Measurements from ENCODE around the gene MLLT3. TPM values are rescaled to one million over a fixed set of nuclear protein-coding genes. Genes with fewer than 3 reads are reported as not detected.

The MLLT3 gene
- total and polyA plus RNA-seq, 3 donors from 2014 or later: 5.2 to 11.0 (median 7.6) TPM

DNA sequence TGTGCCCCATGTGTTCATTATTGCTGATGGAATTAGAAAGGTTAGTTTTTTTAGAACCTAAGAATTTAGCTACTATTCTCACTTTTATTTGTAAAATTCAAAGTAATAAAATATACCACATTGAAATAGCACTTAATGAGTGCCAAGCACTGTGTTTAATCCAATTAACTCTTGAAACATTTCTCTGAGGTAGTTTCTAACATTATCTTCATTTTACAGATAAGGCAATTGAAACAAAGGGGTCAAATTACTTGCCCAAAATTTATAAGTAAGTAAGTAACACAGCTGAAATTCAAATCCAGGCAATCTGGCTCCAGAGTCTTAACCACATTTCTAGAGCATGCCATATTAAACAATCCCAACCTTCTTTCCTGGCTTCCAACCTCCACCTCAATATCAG is 84.2 kb downstream of the MLLT3 start:
- Histone ChIP-seq H3K36me3 (ENCODE audit: low read depth, missing control alignments) (no peaks in the 10 kb centered on the region), H3K27me3 (no peaks in the 10 kb centered on the region), H3K9me3 (no peaks in the 10 kb centered on the region), H3K27ac (no peak overlapping the region), H3K4me3 (no peak overlapping the region), H3K4me1 (no peaks in the 10 kb centered on the region)
- TF ChIP-seq, protein P1, sequence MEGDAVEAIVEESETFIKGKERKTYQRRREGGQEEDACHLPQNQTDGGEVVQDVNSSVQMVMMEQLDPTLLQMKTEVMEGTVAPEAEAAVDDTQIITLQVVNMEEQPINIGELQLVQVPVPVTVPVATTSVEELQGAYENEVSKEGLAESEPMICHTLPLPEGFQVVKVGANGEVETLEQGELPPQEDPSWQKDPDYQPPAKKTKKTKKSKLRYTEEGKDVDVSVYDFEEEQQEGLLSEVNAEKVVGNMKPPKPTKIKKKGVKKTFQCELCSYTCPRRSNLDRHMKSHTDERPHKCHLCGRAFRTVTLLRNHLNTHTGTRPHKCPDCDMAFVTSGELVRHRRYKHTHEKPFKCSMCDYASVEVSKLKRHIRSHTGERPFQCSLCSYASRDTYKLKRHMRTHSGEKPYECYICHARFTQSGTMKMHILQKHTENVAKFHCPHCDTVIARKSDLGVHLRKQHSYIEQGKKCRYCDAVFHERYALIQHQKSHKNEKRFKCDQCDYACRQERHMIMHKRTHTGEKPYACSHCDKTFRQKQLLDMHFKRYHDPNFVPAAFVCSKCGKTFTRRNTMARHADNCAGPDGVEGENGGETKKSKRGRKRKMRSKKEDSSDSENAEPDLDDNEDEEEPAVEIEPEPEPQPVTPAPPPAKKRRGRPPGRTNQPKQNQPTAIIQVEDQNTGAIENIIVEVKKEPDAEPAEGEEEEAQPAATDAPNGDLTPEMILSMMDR (IDR thresholded peaks at IDR 0.05): no peak
- TF ChIP-seq POLR2A (IDR thresholded peaks at IDR 0.05): no peak
- DNase-seq: no peak
- intact Hi-C loops (cut with DNase I; ENCODE audit: low total_unique reads): no loop called here

DNA sequence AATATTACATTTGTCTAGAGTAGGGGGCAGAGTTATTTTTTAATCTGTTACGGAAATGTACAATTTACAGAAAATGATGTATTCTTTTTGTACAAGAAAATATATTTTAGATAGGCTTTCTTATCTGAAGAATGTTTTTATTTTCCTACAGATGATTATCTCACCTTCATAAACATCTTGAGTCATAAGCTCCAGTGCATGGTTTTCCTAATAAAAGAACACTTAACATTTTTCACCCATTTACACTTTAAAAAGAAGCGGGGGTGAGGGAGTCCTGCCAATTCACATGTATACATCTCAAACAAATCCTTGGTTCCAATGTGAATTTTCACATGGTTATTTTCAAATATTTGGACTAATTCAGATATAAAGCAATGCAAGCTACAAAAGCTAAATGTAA is 85.0 kb downstream of the MLLT3 start:
- Histone ChIP-seq H3K4me1 (no peaks in the 10 kb centered on the region), H3K27me3 (no peaks in the 10 kb centered on the region), H3K27ac (no peak overlapping the region), H3K36me3 (ENCODE audit: low read depth, missing control alignments) (no peaks in the 10 kb centered on the region), H3K9me3 (no peaks in the 10 kb centered on the region), H3K4me3 (no peak overlapping the region)
- DNase-seq: no peak
- no peak for TF ChIP-seq POLR2A (IDR thresholded peaks at IDR 0.05)
- TF ChIP-seq, protein P1 (IDR thresholded peaks at IDR 0.05): no peak
- 50 to 66% methylated on average over 2 of the region's 2 CpGs for WGBS, 2 donors
- intact Hi-C loops (cut with DNase I; ENCODE audit: low total_unique reads): no loop called here

DNA sequence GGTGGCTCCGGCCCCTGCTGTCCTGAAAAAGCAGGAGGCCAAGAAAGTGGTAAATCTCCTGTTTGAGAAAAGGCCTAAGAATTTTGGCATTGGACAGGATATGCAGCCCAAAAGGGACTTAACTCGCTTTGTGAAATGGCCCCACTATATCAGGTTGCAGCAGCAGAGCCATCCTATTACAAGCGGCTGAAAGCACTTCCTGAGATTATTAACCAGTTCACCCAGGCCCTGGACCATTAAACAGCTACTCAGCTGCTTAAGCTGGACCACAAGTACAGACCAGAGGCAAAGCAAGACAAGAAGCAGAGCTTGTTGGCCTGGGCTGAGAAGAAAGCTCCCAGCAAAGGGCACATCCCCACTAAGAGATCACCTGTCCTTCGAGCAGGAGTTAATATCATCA is 89.7 kb downstream of the MLLT3 start:
- intact Hi-C loops (cut with DNase I; ENCODE audit: low total_unique reads): no loop called here
- WGBS, 2 donors: 92 to 94% methylated on average over 4 of the region's 4 CpGs
- no peaks in the 10 kb centered on the region for H3K4me1 ChIP-seq
- no peaks in the 10 kb centered on the region for H3K9me3 ChIP-seq
- no peak for DNase-seq
- no peak overlapping the region for H3K27ac ChIP-seq
- H3K27me3 ChIP-seq: no peaks in the 10 kb centered on the region
- TF ChIP-seq, protein P1 (IDR thresholded peaks at IDR 0.05): no peak
- no peak for TF ChIP-seq POLR2A (IDR thresholded peaks at IDR 0.05)
- H3K36me3 ChIP-seq (ENCODE audit: low read depth, missing control alignments): no peaks in the 10 kb centered on the region
- no peak overlapping the region for H3K4me3 ChIP-seq

DNA sequence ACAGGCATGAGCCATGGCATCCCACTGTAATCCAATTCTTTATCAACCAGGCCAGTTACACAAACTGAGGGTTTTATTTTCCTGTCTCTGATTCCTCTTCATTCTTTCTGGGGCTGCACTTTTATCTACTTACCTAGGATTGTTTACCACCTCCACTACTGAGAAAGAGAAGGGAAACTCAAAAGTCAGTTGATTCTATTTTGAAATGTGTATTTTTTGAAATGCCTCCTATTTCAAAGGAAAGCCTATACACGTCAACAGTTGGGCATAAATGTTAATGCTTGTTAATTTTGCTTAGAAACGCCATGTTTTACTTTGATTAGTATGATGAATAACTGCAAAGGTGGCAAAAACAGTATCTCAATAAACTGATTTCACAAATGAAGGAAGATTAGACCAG is 92.5 kb downstream of the MLLT3 start:
- Histone ChIP-seq H3K9me3 (no peaks in the 10 kb centered on the region), H3K36me3 (ENCODE audit: low read depth, missing control alignments) (no peaks in the 10 kb centered on the region), H3K27ac (no peak overlapping the region), H3K4me1 (no peaks in the 10 kb centered on the region), H3K27me3 (no peaks in the 10 kb centered on the region), H3K4me3 (no peak overlapping the region)
- intact Hi-C loops (cut with DNase I; ENCODE audit: low total_unique reads): no loop called here
- whole genome bisulfite sequencing, 2 donors: 60 to 64% methylated on average over 2 of the region's 2 CpGs
- no peak for DNase-seq
- TF ChIP-seq POLR2A (IDR thresholded peaks at IDR 0.05): no peak
- TF ChIP-seq, protein P1 (IDR thresholded peaks at IDR 0.05): no peak

DNA sequence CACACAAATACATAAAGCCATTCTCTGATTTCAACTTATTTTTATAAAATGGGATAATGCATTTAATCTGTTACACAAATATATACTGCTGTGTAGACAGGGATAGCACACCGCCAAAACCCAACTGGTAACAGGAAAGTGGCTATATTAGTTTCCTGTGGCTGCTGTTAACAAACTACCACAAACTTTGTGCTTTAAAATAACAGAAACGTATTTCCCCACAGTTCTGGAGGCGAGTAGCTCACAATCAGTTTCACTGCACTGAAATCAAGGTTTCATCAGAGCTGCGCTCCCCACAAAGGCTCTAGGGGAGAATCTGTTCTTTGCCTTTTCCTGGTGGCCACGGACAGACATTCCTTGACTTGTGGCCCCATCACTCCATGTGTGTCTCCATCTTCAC is 94.0 kb downstream of the MLLT3 start:
- no peaks in the 10 kb centered on the region for H3K9me3 ChIP-seq
- no peaks in the 10 kb centered on the region for H3K27me3 ChIP-seq
- intact Hi-C loops (cut with DNase I; ENCODE audit: low total_unique reads): no loop called here
- TF ChIP-seq, protein P1 (IDR thresholded peaks at IDR 0.05): no peak
- TF ChIP-seq POLR2A (IDR thresholded peaks at IDR 0.05): no peak
- WGBS, 2 donors: 94 to 95% methylated on average over 5 of the region's 5 CpGs
- H3K4me1 ChIP-seq: no peaks in the 10 kb centered on the region
- no peaks in the 10 kb centered on the region for H3K36me3 ChIP-seq (ENCODE audit: low read depth, missing control alignments)
- H3K4me3 ChIP-seq: no peak overlapping the region
- no peak for DNase-seq
- no peak overlapping the region for H3K27ac ChIP-seq

All from testis (tissue), 3 donors.